Hepatocyte (in vitro differentiated cells): ENCODE results near the gene POLR2H. TPM values are rescaled to one million over a fixed set of nuclear protein-coding genes. Genes with fewer than 3 reads are reported as not detected.

Experiments
- DNase-seq: peaks from one replicate; pipeline ENCODE4 v3.0.0-alpha.2; 2016; ENCODE audit warnings: low spot score
- H2AFZ ChIP-seq: fragments of 200-600 bp; sonication (generic); 2 replicates; pipeline ENCODE4 v1.6.0; 2016; ENCODE audit warnings: antibody characterized with exemption, mild to moderate bottlenecking
- H3K27ac ChIP-seq: fragments of 200-600 bp; sonication (generic); 2 replicates; pipeline ENCODE4 v1.5.1; 2016; ENCODE audit warnings: mild to moderate bottlenecking
- H3K27me3 ChIP-seq: fragments of 200-600 bp; sonication (generic); 2 replicates; pipeline ENCODE4 v1.6.1; 2016
- H3K36me3 ChIP-seq: fragments of 200-600 bp; sonication (generic); replicated peaks from 2 replicates; pipeline ENCODE4 v1.5.1; 2016; ENCODE audit warnings: low read depth; ENCODE audit not compliant: insufficient read depth
- H3K4me1 ChIP-seq: fragments of 200-600 bp; sonication (generic); 2 replicates; pipeline ENCODE4 v1.5.1; 2016; ENCODE audit warnings: mild to moderate bottlenecking, moderate library complexity; ENCODE audit not compliant: insufficient read depth
- H3K4me2 ChIP-seq: fragments of 200-600 bp; sonication (generic); 2 replicates; pipeline ENCODE4 v1.6.0; 2016
- H3K4me3 ChIP-seq: fragments of 200-600 bp; sonication (generic); 2 replicates; pipeline ENCODE4 v1.5.1; 2016; ENCODE audit warnings: mild to moderate bottlenecking
- H3K79me2 ChIP-seq: fragments of 200-600 bp; sonication (generic); 2 replicates; pipeline ENCODE4 v1.6.0; 2017; ENCODE audit warnings: mild to moderate bottlenecking
- H3K9me2 ChIP-seq: fragments of 200-600 bp; sonication (generic); replicated peaks from 2 replicates; pipeline ENCODE4 v1.6.0; 2017; ENCODE audit warnings: mild to moderate bottlenecking; ENCODE audit not compliant: insufficient read depth
- H3K9me3 ChIP-seq: fragments of 200-600 bp; sonication (generic); 2 replicates; pipeline ENCODE4 v1.5.1; 2016; ENCODE audit warnings: low read depth, mild to moderate bottlenecking
- H4K20me1 ChIP-seq: fragments of 200-600 bp; sonication (generic); 2 replicates; pipeline ENCODE4 v1.6.0; 2016; ENCODE audit warnings: mild to moderate bottlenecking; ENCODE audit not compliant: insufficient read depth, poor library complexity, severe bottlenecking
- EZH2 ChIP-seq: fragments of 200-600 bp; sonication (generic); IDR thresholded peaks from 2 replicates; pipeline ENCODE4 v1.6.1; 2016; ENCODE audit warnings: antibody characterized with exemption, mild to moderate bottlenecking, borderline replicate concordance
- EZH2phosphoT487 ChIP-seq: fragments of 200-600 bp; sonication (generic); IDR thresholded peaks from one replicate; pipeline ENCODE4 v1.6.1; 2018; ENCODE audit warnings: antibody characterized with exemption, mild to moderate bottlenecking, low read depth, moderate library complexity; ENCODE audit not compliant: unreplicated experiment, severe bottlenecking
- WGBS: methylation state at CpG from one replicate; pipeline ENCODE4 v1.1.6; 2016; ENCODE audit warnings: low lambda C conversion rate; ENCODE audit errors: missing lambda C conversion rate; 5-methylcytosine and 5-hydroxymethylcytosine counted together
- polyA plus RNA-seq: library from polyadenylated mRNA; unstranded; fragments of >200 nt; fragmentation: Nextera tagmentation; extraction: Ambion mirVana; gene quantifications from 2 replicates; pipeline ENCODE4 v1.2.1, GENCODE V29; 2016
- small RNA-seq: library from RNA; depleted of rRNA; stranded (forward); fragments of <200 nt; gene quantifications from one replicate; pipeline ENCODE3, GENCODE V24; 2014
- total RNA-seq: library from RNA; depleted of rRNA; stranded (reverse); fragments of >200 nt; gene quantifications from 2 replicates; pipeline ENCODE4 v1.2.3, GENCODE V29; 2014
- TF ChIP-seq, protein P1 (sequence below): fragments of 200-600 bp; sonication (generic); IDR thresholded peaks from 2 replicates; pipeline ENCODE4 v1.5.1; 2016; ENCODE audit warnings: antibody characterized with exemption, mild to moderate bottlenecking; ENCODE audit not compliant: poor library complexity

Gene POLR2H
- total and polyA plus RNA-seq, 2 experiments from 2014 or later: 106 to 125 TPM

DNA sequence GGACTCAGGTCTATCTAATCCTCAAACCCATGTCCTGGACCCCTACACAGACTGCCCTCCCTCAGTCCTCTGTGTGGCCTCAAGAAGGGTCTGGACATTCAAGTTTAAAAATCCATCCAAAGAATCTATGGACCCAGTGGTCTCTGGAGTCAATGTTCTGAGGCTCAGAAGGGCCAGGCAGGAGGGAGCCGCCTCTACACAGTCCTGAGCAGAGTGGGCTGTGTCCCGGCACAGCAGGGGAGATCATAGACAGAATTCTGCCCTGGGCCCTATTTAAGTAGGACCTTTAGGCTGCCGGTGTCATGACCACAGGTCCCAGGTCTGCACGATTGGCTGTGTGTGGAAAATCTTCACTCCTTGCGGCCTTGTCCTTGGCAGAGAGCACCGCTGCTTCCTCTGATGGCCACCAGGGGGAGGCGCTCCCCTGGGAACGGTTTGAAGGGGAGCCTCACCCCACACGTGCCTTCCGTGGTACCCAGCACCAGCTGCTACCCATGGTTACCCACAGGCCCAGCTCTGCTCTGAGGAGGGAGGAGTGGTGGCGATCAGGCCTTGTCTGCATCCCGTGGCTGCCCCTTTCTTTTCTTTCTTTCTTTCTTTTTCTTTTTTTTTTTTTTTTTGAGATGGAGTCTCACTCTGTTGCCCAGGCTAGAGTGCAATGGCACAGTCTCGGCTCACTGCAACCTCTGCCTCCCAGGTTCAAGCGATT, 56.3 kb downstream of the POLR2H start:
- TF ChIP-seq, protein P1, sequence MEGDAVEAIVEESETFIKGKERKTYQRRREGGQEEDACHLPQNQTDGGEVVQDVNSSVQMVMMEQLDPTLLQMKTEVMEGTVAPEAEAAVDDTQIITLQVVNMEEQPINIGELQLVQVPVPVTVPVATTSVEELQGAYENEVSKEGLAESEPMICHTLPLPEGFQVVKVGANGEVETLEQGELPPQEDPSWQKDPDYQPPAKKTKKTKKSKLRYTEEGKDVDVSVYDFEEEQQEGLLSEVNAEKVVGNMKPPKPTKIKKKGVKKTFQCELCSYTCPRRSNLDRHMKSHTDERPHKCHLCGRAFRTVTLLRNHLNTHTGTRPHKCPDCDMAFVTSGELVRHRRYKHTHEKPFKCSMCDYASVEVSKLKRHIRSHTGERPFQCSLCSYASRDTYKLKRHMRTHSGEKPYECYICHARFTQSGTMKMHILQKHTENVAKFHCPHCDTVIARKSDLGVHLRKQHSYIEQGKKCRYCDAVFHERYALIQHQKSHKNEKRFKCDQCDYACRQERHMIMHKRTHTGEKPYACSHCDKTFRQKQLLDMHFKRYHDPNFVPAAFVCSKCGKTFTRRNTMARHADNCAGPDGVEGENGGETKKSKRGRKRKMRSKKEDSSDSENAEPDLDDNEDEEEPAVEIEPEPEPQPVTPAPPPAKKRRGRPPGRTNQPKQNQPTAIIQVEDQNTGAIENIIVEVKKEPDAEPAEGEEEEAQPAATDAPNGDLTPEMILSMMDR: peak; percentile 76
- TF ChIP-seq EZH2: no peak
- no peak for TF ChIP-seq EZH2phosphoT487
- WGBS: 47% methylated on average over 14 of the region's 14 CpGs

More for the DNA sequence above, 56.3 kb downstream of the POLR2H start:
- no peaks in the 10 kb centered on the region for H3K79me2 ChIP-seq
- H3K4me3 ChIP-seq: no peak overlapping the region
- no peak overlapping the region for H2AFZ ChIP-seq
- H3K9me2 ChIP-seq: no peaks in the 10 kb centered on the region
- H4K20me1 ChIP-seq: no peaks in the 10 kb centered on the region
- H3K27me3 ChIP-seq: no peaks in the 10 kb centered on the region
- peak; percentile 81 for DNase-seq
- H3K27ac ChIP-seq: no peak overlapping the region
- no peak overlapping the region for H3K4me2 ChIP-seq
- H3K4me1 ChIP-seq: peaks cover 6% of the 10 kb centered on the region
- H3K36me3 ChIP-seq: no peaks in the 10 kb centered on the region
- H3K9me3 ChIP-seq: no peaks in the 10 kb centered on the region

Small RNA genes lying within 50 kb of the gene (small RNA-seq; reads per million reads assigned to genes)
- 702 reads per million, percentile 99 among the genes with 10 or more reads in this experiment for gene SNORD66

Other genes starting within 250 kb of the POLR2H start
- 34.6 and 35.0 TPM in 2 replicates for gene EIF2B5, start 226.4 kb upstream of the POLR2H start, total RNA-seq
- gene EIF2B5, start 226.4 kb upstream of the POLR2H start, polyA plus RNA-seq: 35.6 and 41.0 TPM in 2 replicates
- 45.9 and 49.1 TPM in 2 replicates for gene DVL3, start 206.3 kb upstream of the POLR2H start, total RNA-seq
- gene DVL3, start 206.3 kb upstream of the POLR2H start, polyA plus RNA-seq: 121 and 154 TPM in 2 replicates
- gene AP2M1, start 186.9 kb upstream of the POLR2H start, total RNA-seq: 222 and 243 TPM in 2 replicates
- gene AP2M1, start 186.9 kb upstream of the POLR2H start, polyA plus RNA-seq: 389 and 436 TPM in 2 replicates
- gene ABCF3, start 175.5 kb upstream of the POLR2H start, total RNA-seq: 31.6 and 33.1 TPM in 2 replicates
- 62.7 and 68.8 TPM in 2 replicates for gene ABCF3, start 175.5 kb upstream of the POLR2H start, polyA plus RNA-seq
- gene VWA5B2, start 132.1 kb upstream of the POLR2H start, total RNA-seq: 0.40 and 3.2 TPM in 2 replicates
- 1.0 and 1.5 TPM in 2 replicates for gene VWA5B2, start 132.1 kb upstream of the POLR2H start, polyA plus RNA-seq
- 52.3 and 68.9 TPM in 2 replicates for gene ALG3, start 112.7 kb upstream of the POLR2H start, total RNA-seq
- gene ALG3, start 112.7 kb upstream of the POLR2H start, polyA plus RNA-seq: 120 and 122 TPM in 2 replicates
- 8.4 and 9.8 TPM in 2 replicates for gene EEF1AKMT4, start 112.0 kb upstream of the POLR2H start, total RNA-seq
- gene EEF1AKMT4, start 112.0 kb upstream of the POLR2H start, polyA plus RNA-seq: 13.5 and 16.5 TPM in 2 replicates
- not detected in 2 replicates for gene CAMK2N2, start 100.2 kb upstream of the POLR2H start, total RNA-seq
- gene CAMK2N2, start 100.2 kb upstream of the POLR2H start, polyA plus RNA-seq: 0.11 and 0.30 TPM in 2 replicates
- not detected in 2 replicates for gene ECE2, start 85.7 kb upstream of the POLR2H start, total RNA-seq
- gene ECE2, start 85.7 kb upstream of the POLR2H start, polyA plus RNA-seq: not detected in 2 replicates
- 221 and 232 TPM in 2 replicates for gene PSMD2, start 62.5 kb upstream of the POLR2H start, total RNA-seq
- 241 and 268 TPM in 2 replicates for gene PSMD2, start 62.5 kb upstream of the POLR2H start, polyA plus RNA-seq
- gene EIF4G1, start 47.1 kb upstream of the POLR2H start, total RNA-seq: 206 and 254 TPM in 2 replicates
- 200 and 204 TPM in 2 replicates for gene EIF4G1, start 47.1 kb upstream of the POLR2H start, polyA plus RNA-seq
- gene FAM131A, start 24.1 kb upstream of the POLR2H start, total RNA-seq: 12.6 and 17.7 TPM in 2 replicates
- 10.2 and 12.2 TPM in 2 replicates for gene FAM131A, start 24.1 kb upstream of the POLR2H start, polyA plus RNA-seq
- 11.8 and 12.3 TPM in 2 replicates for gene CLCN2, start 105 bp upstream of the POLR2H start, total RNA-seq
- 11.9 and 12.8 TPM in 2 replicates for gene CLCN2, start 105 bp upstream of the POLR2H start, polyA plus RNA-seq
- 1.5 and 1.8 TPM in 2 replicates for gene THPO, start 16.5 kb downstream of the POLR2H start, total RNA-seq
- gene THPO, start 16.5 kb downstream of the POLR2H start, polyA plus RNA-seq: 4.0 and 5.2 TPM in 2 replicates
- 13.6 and 15.0 TPM in 2 replicates for gene CHRD, start 18.3 kb downstream of the POLR2H start, total RNA-seq
- 13.3 and 16.1 TPM in 2 replicates for gene CHRD, start 18.3 kb downstream of the POLR2H start, polyA plus RNA-seq
- 5.2 and 11.0 TPM in 2 replicates for gene EPHB3, start 200.1 kb downstream of the POLR2H start, total RNA-seq
- gene EPHB3, start 200.1 kb downstream of the POLR2H start, polyA plus RNA-seq: 21.2 and 22.0 TPM in 2 replicates